ENCODE measurements around the gene SH3GLB2.

GRCh38 chr9:128979111-128979510 lies 49.0 kb downstream of the SH3GLB2 start:
- TF ChIP-seq CTCF (conservative IDR thresholded peaks at IDR 0.05; ENCODE audit: low read depth, low read length), result no peak
- TF ChIP-seq EZH2 (IDR thresholded peaks at IDR 0.05; ENCODE audit: borderline replicate concordance, low read depth, low read length, poor library complexity, severe bottlenecking), result no peak
